HG03175 (cell line): Measurements from ENCODE around the gene AP1B1.
"Not testable (repeated sequence)": the region's sequence is repeated elsewhere in the genome, so short reads cannot be mapped to it uniquely, and the experiment has no call there.

Source experiments
- ATAC-seq: cut with Tn5 transposase; IDR thresholded peaks from one replicate; pipeline ENCODE4 v1.9.1; 2021; ENCODE audit warnings: mild to moderate bottlenecking, moderate library complexity; ENCODE audit not compliant: unreplicated experiment

The AP1B1 gene

GRCh38 chr22:29388759-29389090, 355 bp upstream of the AP1B1 start:
- peak; percentile 12 for ATAC-seq

GRCh38 chr22:29386708-29387107, 1.7 kb downstream of the AP1B1 start:
- no peak for ATAC-seq

- peak; percentile 40 for ATAC-seq
These were observed 2.6 kb downstream of the AP1B1 start for GRCh38 chr22:29385748-29386147.

- no peak for ATAC-seq
These were observed 3.1 kb downstream of the AP1B1 start for GRCh38 chr22:29385151-29385704.

- ATAC-seq: no peak
These were observed 4.6 kb downstream of the AP1B1 start for GRCh38 chr22:29383740-29384139.

GRCh38 chr22:29382580-29383302, 5.6 kb downstream of the AP1B1 start:
- ATAC-seq: no peak

- no peak for ATAC-seq
These were observed 7.5 kb downstream of the AP1B1 start for GRCh38 chr22:29380856-29381255.

GRCh38 chr22:29380032-29380781, 8.2 kb downstream of the AP1B1 start:
- no peak for ATAC-seq

- ATAC-seq: no peak
These were observed 9.1 kb downstream of the AP1B1 start for GRCh38 chr22:29379258-29379657.

GRCh38 chr22:29377979-29378378, 10.4 kb downstream of the AP1B1 start:
- ATAC-seq: no peak

- not testable (repeated sequence) for ATAC-seq
These were observed 11.7 kb downstream of the AP1B1 start for GRCh38 chr22:29376705-29377104.

- ATAC-seq: no peak
These were observed 12.8 kb downstream of the AP1B1 start for GRCh38 chr22:29375398-29376076.

GRCh38 chr22:29374806-29375205, 13.6 kb downstream of the AP1B1 start:
- ATAC-seq: not testable (repeated sequence)

GRCh38 chr22:29374401-29374800, 14.0 kb downstream of the AP1B1 start:
- ATAC-seq: no peak

- ATAC-seq: no peak
These were observed 17.8 kb downstream of the AP1B1 start for GRCh38 chr22:29370537-29370936.

GRCh38 chr22:29369460-29369859, 18.9 kb downstream of the AP1B1 start:
- ATAC-seq: no peak

GRCh38 chr22:29359469-29359868, 28.9 kb downstream of the AP1B1 start:
- ATAC-seq: no peak

GRCh38 chr22:29357193-29357890, 31.0 kb downstream of the AP1B1 start:
- not testable (repeated sequence) for ATAC-seq

GRCh38 chr22:29353860-29354259, 34.5 kb downstream of the AP1B1 start:
- no peak for ATAC-seq

- ATAC-seq: no peak
These were observed 35.1 kb downstream of the AP1B1 start for GRCh38 chr22:29353286-29353685.

GRCh38 chr22:29352778-29353177, 35.6 kb downstream of the AP1B1 start:
- no peak for ATAC-seq
